Upper lobe of left lung (tissue), 4 donors: ENCODE results near the gene HS3ST3B1.

Experiments
- EP300 ChIP-seq, 4 donors: sonication (generic); formaldehyde crosslinking; IDR thresholded peaks; one replicate each; pipeline ENCODE4 v1.5.1; 2017; ENCODE audit warnings: antibody characterized with exemption in 4 of 4, control low read depth in 2 of 4
- POLR2A ChIP-seq, 4 donors: fragments of 450-650 bp; IDR thresholded peaks; one replicate each; pipeline ENCODE4 v1.5.1; 2016 to 2017; ENCODE audit warnings: antibody characterized with exemption in 4 of 4, mild to moderate bottlenecking in 2 of 4
- POLR2AphosphoS5 ChIP-seq, 2 donors: sonication (generic); formaldehyde crosslinking; IDR thresholded peaks; one replicate each; pipeline ENCODE4 v1.5.1; 2017; ENCODE audit warnings: antibody characterized with exemption in 2 of 2
- TF ChIP-seq, protein P1 (sequence below), 6 experiments: fragments of 450-650 bp in 4 of 6; fragments of 200-600 bp in 2 of 6; sonication (generic) in 2 of 6; IDR thresholded peaks; one replicate each; pipeline ENCODE4 v1.5.1; 2016 to 2019; ENCODE audit warnings: antibody characterized with exemption in 6 of 6

DNA sequence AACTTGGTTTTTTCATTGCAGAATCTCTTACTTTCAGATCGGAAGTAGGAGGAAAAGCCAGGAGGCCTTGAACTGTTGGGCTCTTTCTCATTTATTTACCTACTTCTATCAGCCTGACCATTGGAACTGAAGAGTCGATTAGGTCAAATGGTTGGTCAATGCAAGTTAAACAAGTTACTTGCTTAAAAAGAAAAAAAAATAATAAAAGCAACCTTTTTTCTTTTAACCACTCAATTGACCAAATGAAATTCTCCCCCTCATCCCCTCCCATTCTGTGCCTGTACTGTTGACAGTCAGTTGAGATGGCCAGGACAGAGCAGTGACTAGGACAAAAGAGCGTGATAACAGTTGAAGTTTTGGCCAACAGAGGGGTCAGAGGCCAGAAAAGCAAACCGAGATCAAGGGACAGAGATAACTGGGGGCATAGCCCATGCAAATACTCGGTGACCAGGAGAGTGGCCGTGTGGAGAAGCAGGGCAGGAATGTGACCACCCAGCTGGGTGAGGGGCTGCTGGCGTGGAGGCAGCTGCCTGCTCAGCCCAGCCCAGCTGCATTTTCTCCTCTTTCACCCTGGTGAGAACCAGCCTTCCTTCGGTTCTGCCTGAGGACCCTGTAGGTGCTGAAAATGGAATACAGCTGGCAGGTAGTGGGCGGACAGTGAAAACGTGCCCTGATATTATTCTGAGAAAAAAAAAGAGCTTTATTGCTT lies 72.2 kb downstream of the HS3ST3B1 start:
- TF ChIP-seq, protein P1, sequence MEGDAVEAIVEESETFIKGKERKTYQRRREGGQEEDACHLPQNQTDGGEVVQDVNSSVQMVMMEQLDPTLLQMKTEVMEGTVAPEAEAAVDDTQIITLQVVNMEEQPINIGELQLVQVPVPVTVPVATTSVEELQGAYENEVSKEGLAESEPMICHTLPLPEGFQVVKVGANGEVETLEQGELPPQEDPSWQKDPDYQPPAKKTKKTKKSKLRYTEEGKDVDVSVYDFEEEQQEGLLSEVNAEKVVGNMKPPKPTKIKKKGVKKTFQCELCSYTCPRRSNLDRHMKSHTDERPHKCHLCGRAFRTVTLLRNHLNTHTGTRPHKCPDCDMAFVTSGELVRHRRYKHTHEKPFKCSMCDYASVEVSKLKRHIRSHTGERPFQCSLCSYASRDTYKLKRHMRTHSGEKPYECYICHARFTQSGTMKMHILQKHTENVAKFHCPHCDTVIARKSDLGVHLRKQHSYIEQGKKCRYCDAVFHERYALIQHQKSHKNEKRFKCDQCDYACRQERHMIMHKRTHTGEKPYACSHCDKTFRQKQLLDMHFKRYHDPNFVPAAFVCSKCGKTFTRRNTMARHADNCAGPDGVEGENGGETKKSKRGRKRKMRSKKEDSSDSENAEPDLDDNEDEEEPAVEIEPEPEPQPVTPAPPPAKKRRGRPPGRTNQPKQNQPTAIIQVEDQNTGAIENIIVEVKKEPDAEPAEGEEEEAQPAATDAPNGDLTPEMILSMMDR (IDR thresholded peaks at IDR 0.05): no peak
- TF ChIP-seq POLR2A (IDR thresholded peaks at IDR 0.05): no peak
- no peak for TF ChIP-seq EP300 (IDR thresholded peaks at IDR 0.05)
- peak; percentile 11 to 61 for TF ChIP-seq POLR2AphosphoS5 (IDR thresholded peaks at IDR 0.05)
